Osteocyte (in vitro differentiated cells): ENCODE measurements around the gene NSMCE1. TPM values are rescaled to one million over a fixed set of nuclear protein-coding genes. Genes with fewer than 3 reads are reported as not detected.
A peak's percentile ranks its signal among the peaks of the same experiment; 100 is the strongest.

Experiments used
- DNase-seq: peaks from one replicate; pipeline ENCODE4 v3.0.0; 2021; ENCODE audit warnings: mixed read lengths; ENCODE audit not compliant: unreplicated experiment; ENCODE audit errors: extremely low spot score
- H3K27ac Mint-ChIP-seq: one replicate; pipeline ENCODE4 v1.8.0; 2021; ENCODE audit warnings: mild to moderate bottlenecking, mixed read lengths; ENCODE audit not compliant: unreplicated experiment
- H3K27me3 Mint-ChIP-seq: one replicate; pipeline ENCODE4 v1.8.0; 2021; ENCODE audit warnings: mixed read lengths; ENCODE audit not compliant: unreplicated experiment
- H3K36me3 Mint-ChIP-seq: one replicate; pipeline ENCODE4 v1.8.0; 2021; ENCODE audit warnings: mixed read lengths; ENCODE audit not compliant: unreplicated experiment
- H3K4me1 Mint-ChIP-seq: one replicate; pipeline ENCODE4 v1.8.0; 2021; ENCODE audit warnings: mixed read lengths; ENCODE audit not compliant: unreplicated experiment
- H3K4me3 Mint-ChIP-seq: one replicate; pipeline ENCODE4 v1.8.0; 2021; ENCODE audit warnings: mild to moderate bottlenecking, moderate library complexity, mixed read lengths; ENCODE audit not compliant: unreplicated experiment
- H3K9me3 Mint-ChIP-seq: one replicate; pipeline ENCODE4 v1.8.0; 2021; ENCODE audit warnings: mixed read lengths; ENCODE audit not compliant: unreplicated experiment
- total RNA-seq: library from RNA; stranded (reverse); gene quantifications from 2 replicates; pipeline ENCODE4 v1.2.1, GENCODE V29; 2021
- TF ChIP-seq, protein P1 (sequence below): fragments of 200-600 bp; sonication (generic); IDR thresholded peaks from 2 replicates; pipeline ENCODE4 v1.5.0; 2021; ENCODE audit warnings: antibody characterized with exemption, mild to moderate bottlenecking, moderate library complexity

The NSMCE1 gene
- total RNA-seq, 1 donor from 2014 or later, result 28.3 TPM

DNA sequence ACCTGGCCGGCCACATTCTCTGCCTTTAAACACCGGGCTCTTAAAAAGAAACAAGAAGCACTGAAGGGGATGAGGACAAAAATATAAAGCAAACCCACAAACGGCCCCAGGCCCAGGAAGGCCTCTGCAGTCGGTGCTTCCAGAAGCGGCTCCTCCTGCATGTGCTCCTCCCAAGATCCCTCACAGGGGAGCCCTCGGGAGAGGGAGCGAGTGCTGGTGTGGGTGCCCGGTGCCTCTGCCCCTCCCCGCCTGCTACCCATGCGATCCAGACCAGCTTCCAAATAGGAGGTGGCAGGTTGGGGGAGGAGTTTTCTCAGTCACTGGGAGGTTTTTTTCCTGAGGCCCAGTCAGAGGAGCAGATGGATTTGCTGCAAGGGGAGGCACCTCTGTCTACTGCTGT is 49.4 kb downstream of the NSMCE1 start:
- H3K4me1 Mint-ChIP-seq, result peaks cover 19% of the 10 kb centered on the region
- H3K36me3 Mint-ChIP-seq, result peaks cover 4% of the 10 kb centered on the region
- TF ChIP-seq, protein P1, sequence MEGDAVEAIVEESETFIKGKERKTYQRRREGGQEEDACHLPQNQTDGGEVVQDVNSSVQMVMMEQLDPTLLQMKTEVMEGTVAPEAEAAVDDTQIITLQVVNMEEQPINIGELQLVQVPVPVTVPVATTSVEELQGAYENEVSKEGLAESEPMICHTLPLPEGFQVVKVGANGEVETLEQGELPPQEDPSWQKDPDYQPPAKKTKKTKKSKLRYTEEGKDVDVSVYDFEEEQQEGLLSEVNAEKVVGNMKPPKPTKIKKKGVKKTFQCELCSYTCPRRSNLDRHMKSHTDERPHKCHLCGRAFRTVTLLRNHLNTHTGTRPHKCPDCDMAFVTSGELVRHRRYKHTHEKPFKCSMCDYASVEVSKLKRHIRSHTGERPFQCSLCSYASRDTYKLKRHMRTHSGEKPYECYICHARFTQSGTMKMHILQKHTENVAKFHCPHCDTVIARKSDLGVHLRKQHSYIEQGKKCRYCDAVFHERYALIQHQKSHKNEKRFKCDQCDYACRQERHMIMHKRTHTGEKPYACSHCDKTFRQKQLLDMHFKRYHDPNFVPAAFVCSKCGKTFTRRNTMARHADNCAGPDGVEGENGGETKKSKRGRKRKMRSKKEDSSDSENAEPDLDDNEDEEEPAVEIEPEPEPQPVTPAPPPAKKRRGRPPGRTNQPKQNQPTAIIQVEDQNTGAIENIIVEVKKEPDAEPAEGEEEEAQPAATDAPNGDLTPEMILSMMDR, result no peak
- H3K4me3 Mint-ChIP-seq, result no peak overlapping the region
- no peak overlapping the region for H3K27ac Mint-ChIP-seq
- no peaks in the 10 kb centered on the region for H3K27me3 Mint-ChIP-seq
- H3K9me3 Mint-ChIP-seq, result no peaks in the 10 kb centered on the region
- DNase-seq, result no peak

DNA sequence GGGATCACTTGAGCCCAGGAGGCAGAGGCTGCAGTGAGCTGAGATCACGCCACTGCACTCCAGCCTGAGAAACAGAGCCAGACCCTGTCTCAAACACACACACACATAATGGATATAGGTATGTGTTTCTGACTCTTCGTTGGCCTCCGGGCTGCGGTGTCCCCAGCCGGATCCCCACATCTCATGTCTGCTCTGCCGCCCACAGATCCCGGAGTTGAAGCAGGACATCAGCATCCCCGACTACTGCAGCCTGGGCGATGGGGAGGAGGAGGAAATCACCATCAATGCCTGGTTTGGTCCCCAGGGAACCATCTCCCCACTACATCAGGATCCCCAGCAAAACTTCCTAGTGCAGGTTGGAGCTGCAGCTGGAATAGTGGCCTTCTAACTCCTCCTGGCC is 49.8 kb downstream of the NSMCE1 start:
- Mint-ChIP-seq H3K4me1 (peaks cover 19% of the 10 kb centered on the region), H3K36me3 (peaks cover 4% of the 10 kb centered on the region), H3K27ac (no peak overlapping the region), H3K9me3 (no peaks in the 10 kb centered on the region), H3K4me3 (no peak overlapping the region), H3K27me3 (no peaks in the 10 kb centered on the region)
- DNase-seq, result no peak
- TF ChIP-seq, protein P1, result no peak

- Mint-ChIP-seq H3K27ac (peak overlapping the region; percentile 55), H3K4me3 (no peak overlapping the region), H3K27me3 (no peaks in the 10 kb centered on the region), H3K4me1 (peaks cover 8% of the 10 kb centered on the region), H3K9me3 (no peaks in the 10 kb centered on the region), H3K36me3 (peaks cover 4% of the 10 kb centered on the region)
- DNase-seq, result no peak
- TF ChIP-seq, protein P1, result no peak
These were observed 51.3 kb downstream of the NSMCE1 start for GRCh38 chr16:27217256-27217655.

GRCh38 chr16:27216297-27216885 is 52.2 kb downstream of the NSMCE1 start:
- Mint-ChIP-seq H3K4me3 (no peak overlapping the region), H3K27me3 (no peaks in the 10 kb centered on the region), H3K36me3 (peaks cover 4% of the 10 kb centered on the region), H3K9me3 (no peaks in the 10 kb centered on the region), H3K27ac (no peak overlapping the region), H3K4me1 (peaks cover 4% of the 10 kb centered on the region)
- DNase-seq, result no peak
- TF ChIP-seq, protein P1, result no peak

DNA sequence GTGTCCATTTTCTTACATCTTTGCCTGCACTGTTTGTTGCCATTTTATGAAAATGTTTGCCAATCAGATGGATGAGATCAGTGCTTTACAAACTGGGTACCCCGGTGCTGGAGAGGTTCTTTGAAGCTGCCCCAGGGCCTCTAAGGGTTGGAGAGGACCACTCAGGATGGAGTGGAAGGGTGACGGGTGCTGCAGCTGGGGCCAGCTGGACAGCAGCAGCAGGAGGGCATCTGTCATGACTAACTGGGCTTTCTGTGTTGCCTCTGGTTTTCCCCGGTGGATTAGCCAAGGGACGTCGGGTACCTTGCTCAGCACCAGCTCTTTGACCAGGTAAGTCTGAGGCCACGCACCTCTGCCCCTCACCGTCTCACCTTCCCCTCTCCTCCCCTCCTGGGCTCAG is 52.9 kb downstream of the NSMCE1 start:
- peaks cover 8% of the 10 kb centered on the region for H3K36me3 Mint-ChIP-seq
- peaks cover 4% of the 10 kb centered on the region for H3K4me1 Mint-ChIP-seq
- DNase-seq, result no peak
- no peak overlapping the region for H3K4me3 Mint-ChIP-seq
- TF ChIP-seq, protein P1, result no peak
- no peak overlapping the region for H3K27ac Mint-ChIP-seq
- no peaks in the 10 kb centered on the region for H3K9me3 Mint-ChIP-seq
- H3K27me3 Mint-ChIP-seq, result no peaks in the 10 kb centered on the region
